ENCODE data around the gene CASQ2.

The CASQ2 gene

DNA sequence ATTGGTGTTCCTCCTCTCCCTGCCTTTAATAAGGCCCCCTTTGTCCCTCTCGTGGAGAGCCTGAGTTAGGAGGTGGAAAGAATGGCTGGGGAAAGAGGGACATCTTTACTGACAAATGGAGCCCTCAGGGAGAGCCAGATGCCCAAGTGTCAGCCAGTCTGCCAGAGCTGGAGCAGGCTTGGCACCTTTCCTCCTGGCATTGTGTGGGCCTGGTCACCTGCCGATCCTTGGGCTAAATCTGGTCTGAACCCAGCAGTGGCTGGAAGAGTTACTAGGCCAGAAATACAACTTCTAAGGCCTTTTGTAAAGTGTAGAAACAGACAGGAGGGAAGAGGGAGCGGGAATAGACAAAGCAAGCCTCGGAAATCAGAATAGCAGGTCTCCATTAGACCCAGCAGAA is 101.8 kb downstream of the CASQ2 start:
- FAIRE-seq = no peak
- DNase-seq (ENCODE audit: low spot score) = no peak

DNA sequence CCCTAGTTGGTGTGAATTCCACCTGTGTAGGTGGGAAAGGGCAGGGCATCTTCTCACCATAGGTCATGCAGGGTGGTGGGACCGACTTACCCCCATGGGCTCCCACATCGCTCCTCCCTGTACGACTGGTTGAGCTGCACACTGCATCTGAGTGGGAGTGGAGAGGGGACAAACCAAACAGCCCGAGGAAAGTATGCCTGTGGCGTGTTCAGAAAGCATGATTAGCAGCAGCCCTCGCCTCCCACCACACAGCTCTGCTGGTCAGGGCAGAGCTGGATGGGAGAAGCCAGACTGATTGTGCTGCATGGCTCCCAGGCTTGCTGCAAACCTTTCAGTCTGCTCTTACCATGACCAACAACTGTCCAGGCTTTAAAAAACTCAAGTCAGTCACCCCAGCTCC is 102.3 kb downstream of the CASQ2 start:
- no peak for DNase-seq (ENCODE audit: low spot score)
- no peak for FAIRE-seq

DNA sequence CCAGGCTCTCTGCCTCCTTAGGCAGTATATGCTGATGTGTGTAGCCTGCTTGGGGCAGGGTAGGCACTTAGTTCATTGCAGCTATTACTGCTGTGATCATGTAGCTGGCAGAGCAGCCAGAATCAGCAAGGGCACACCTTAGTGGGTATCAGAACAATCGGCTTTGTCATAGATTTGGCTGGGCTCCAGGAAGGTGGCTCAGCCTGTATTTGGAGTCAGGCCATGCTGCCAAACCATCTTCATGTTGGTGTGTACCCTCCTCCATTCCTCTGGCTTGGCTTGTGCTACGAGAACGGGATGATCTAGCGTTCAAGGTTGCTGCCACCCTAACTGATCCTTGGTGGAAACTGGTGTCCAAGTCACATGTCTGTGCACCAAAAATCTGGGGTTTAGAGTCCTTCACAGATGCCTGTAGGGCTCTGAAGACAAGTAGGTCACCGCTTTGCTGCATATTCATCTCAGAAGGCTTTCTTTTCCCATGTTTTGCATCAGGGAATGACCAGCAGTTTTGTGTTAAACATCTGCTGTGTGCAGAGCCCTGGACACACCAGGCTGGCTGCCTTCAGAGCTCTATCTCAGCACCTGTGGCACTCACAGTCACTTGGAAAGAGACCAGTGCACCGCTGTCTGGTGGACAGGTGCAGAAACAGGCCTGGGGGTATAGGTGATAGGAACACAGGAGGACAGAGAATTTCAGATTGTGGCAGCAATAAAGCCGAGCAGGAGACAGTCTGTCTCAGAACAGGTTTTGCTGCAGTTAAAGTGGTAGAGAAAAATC is 103.0 kb downstream of the CASQ2 start:
- DNase-seq (ENCODE audit: low spot score) = peak; percentile 54
- FAIRE-seq = no peak

- no peak for FAIRE-seq
- no peak for DNase-seq (ENCODE audit: low spot score)
Measured at GRCh38 chr1:115661157-115661556, 107.4 kb downstream of the CASQ2 start.

DNA sequence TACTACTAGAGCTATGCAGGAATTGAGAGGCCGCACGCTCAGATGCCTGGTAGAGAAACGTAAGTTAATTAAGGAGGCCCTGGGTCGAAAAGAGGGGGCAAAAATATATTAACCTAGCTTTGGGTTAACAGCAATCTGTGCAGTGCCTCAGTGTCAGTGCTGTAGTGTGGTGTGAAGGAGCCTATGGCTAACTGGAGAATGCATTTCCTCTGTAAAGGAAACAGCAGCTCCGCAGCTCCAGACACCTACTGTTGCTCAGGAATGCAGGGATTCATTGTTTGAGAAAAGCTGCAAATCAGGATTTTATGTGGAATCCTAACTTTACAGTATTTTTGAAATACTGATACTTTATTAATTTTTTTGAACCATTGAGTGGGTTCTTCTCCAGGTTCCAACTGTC is 108.4 kb downstream of the CASQ2 start:
- no peak for FAIRE-seq
- DNase-seq (ENCODE audit: low spot score) = no peak

GRCh38 chr1:115658646-115659045 is 109.9 kb downstream of the CASQ2 start:
- DNase-seq (ENCODE audit: low spot score) (no peak), FAIRE-seq (no peak)

DNA sequence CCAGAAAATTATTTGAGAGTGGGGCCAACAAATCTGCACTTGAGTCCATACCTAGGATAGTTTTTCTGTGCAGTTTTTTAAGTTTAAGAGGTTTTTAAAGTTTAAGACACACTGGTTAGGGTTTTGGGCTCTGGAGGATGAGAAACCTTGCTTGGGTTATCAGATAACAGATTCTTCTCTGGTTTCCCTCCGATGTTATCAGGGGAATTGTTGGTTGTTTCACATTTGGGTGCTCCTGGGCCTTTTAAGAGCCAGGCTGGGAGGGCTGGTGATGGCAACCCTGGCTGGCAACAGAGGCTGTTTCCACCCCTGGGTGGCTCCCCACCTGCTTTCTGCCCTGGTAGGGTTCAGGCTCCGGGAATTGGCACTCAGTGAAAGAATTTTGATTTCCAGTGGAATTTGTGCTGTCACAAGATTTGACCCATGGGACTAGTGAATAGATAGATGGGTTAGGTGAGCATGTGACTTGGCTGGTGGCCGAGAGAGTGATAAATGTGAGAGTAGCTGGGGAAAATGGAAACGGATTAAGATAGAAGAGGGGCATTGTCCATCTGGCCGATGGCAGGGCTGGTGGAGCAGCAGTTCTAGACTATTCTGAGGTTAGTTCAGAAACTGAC is 111.9 kb downstream of the CASQ2 start:
- no peak for FAIRE-seq

DNA sequence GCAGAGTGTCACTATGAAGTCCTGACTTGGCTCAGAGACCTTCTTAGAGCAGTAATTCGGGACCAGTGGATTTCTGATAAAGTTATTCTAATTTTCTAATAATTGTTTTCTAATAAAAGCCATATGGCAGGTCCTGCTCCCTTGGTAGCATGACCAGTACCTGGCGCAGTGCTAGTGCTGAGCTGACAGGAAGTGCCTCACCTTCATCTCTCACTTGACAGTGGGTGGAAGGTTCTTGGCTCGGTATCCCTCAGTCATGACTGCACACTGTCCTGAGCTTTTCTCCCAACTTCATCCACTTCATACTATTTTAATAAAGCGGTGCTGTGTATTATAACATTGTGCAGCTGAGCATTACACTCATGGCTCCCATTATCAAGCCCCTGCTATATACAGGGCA is 112.6 kb downstream of the CASQ2 start:
- FAIRE-seq (no peak), DNase-seq (ENCODE audit: low spot score) (no peak)

More for the DNA sequence above, 111.9 kb downstream of the CASQ2 start:
- no peak for DNase-seq (ENCODE audit: low spot score)

DNA sequence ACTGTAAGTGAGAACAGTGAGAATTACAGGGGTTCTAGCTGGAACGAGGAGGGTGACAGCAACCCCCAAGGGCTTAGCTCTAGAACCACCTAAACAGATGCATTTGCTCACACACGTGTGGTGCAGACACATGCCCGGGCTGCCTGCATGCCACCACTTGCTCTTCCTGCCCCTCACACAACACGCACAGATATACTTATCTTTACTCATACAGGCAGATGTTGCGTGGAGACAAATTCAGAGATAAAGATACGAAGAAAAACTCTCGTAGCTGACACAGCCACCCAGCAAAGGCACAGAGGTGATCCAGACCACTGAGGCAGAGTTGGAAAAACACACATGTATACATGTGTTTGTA is 113.2 kb downstream of the CASQ2 start:
- FAIRE-seq (no peak), DNase-seq (ENCODE audit: low spot score) (no peak)

- DNase-seq (ENCODE audit: low spot score) = no peak
- FAIRE-seq = no peak
Measured at GRCh38 chr1:115654663-115655305, 113.7 kb downstream of the CASQ2 start.

DNA sequence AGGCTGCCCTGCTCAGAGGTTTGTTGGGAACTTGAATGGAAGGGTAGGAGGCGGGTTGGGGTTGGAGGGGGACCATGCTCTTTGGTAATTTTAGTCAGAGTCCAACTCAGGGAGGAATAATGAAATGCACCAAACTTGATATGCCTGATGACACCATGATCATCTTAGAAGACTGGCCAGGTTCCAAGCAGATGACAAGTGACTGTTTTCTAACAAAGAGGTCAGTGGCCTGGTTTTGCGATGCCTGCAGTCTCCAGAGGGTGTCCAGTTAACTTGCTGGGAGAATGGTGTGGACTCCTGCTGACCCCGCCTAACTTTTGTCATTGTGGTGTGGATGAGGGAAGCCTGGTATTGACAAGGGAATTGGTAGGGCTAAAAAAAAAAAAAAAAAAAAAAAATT is 114.4 kb downstream of the CASQ2 start:
- DNase-seq (ENCODE audit: low spot score) (no peak), FAIRE-seq (no peak)

- no peak for FAIRE-seq
- DNase-seq (ENCODE audit: low spot score) = no peak
Measured at GRCh38 chr1:115652236-115652788, 116.2 kb downstream of the CASQ2 start.

DNA sequence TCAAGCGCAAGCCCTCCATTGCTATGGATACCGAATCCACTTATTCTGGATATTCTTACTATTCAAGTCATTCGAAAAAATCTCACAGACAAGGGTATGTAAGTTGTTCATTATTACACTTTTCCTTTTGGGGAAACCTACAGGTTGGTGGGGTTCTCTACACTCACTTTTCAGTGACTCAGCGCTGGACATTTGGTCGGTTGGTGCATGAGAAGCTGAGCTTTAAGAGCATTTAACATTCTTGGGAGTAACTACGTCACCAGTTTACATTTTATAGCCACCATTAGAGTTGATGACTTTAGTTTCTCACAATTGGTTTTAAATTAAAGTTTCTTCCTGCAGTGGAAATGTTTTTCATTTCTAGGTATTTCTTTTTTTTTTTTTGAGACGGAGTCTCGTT is 117.1 kb downstream of the CASQ2 start:
- FAIRE-seq = no peak
- DNase-seq (ENCODE audit: low spot score) = no peak

GRCh38 chr1:115650961-115651360 is 117.6 kb downstream of the CASQ2 start:
- no peak for FAIRE-seq
- no peak for DNase-seq (ENCODE audit: low spot score)
